ENCODE measurements around the gene AP2A1. TPM values are rescaled to one million over a fixed set of nuclear protein-coding genes. Genes with fewer than 3 reads are reported as not detected.

The AP2A1 gene
- total RNA-seq, 4 donors from 2014 or later, result 48.9 to 112 (median 57.9) TPM

- no peak for TF ChIP-seq CTCF (IDR thresholded peaks at IDR 0.05; ENCODE audit: low read depth)
Measured at GRCh38 chr19:49787746-49788145, 20.9 kb downstream of the AP2A1 start.

GRCh38 chr19:49788857-49789256 lies 22.1 kb downstream of the AP2A1 start:
- TF ChIP-seq CTCF (IDR thresholded peaks at IDR 0.05; ENCODE audit: low read depth), result no peak

GRCh38 chr19:49790866-49791265 lies 24.1 kb downstream of the AP2A1 start:
- TF ChIP-seq CTCF (IDR thresholded peaks at IDR 0.05; ENCODE audit: low read depth), result no peak

- TF ChIP-seq CTCF (IDR thresholded peaks at IDR 0.05; ENCODE audit: low read depth), result no peak
Measured at GRCh38 chr19:49791776-49792445, 25.1 kb downstream of the AP2A1 start.

GRCh38 chr19:49792829-49793560 lies 26.2 kb downstream of the AP2A1 start:
- no peak for TF ChIP-seq CTCF (IDR thresholded peaks at IDR 0.05; ENCODE audit: low read depth)

GRCh38 chr19:49793561-49793840 lies 26.7 kb downstream of the AP2A1 start:
- no peak for TF ChIP-seq CTCF (IDR thresholded peaks at IDR 0.05; ENCODE audit: low read depth)

GRCh38 chr19:49795615-49796014 lies 28.8 kb downstream of the AP2A1 start:
- no peak for TF ChIP-seq CTCF (IDR thresholded peaks at IDR 0.05; ENCODE audit: low read depth)
